ENCODE data around the gene GCK.

Gene GCK

DNA sequence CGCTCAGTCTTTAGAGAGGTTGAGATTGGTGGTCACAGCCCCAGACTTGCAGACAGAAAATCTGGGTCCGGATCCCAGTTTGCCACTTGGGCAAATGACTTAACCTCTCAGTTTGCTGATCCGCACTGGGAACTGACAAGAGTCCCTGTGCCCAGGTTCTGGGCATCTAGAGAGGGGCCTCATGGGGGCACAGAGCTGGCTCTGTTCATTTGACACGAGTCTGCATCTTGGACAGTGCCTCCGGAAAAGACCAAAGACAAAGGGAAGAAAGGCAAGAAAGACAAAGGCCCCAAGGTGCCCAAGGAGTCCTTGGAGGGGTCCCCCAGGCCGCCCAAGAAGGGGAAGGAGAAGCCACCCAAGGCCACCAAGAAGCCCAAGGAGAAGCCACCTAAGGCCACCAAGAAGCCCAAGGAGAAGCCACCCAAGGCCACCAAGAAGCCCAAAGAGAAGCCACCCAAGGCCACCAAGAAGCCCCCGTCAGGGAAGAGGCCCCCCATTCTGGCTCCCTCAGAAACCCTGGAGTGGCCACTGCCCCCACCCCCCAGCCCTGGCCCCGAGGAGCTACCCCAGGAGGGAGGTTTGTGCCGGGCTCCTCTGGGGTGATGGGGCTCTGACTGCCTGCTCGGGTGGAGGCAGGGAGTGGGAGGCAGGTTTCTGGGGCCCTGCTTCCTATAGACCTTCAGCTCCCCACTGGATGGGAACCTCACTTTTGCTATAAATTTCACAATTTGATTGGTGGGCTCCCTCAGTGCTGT is 82.8 kb downstream of the GCK start:
- TF ChIP-seq, protein P1, sequence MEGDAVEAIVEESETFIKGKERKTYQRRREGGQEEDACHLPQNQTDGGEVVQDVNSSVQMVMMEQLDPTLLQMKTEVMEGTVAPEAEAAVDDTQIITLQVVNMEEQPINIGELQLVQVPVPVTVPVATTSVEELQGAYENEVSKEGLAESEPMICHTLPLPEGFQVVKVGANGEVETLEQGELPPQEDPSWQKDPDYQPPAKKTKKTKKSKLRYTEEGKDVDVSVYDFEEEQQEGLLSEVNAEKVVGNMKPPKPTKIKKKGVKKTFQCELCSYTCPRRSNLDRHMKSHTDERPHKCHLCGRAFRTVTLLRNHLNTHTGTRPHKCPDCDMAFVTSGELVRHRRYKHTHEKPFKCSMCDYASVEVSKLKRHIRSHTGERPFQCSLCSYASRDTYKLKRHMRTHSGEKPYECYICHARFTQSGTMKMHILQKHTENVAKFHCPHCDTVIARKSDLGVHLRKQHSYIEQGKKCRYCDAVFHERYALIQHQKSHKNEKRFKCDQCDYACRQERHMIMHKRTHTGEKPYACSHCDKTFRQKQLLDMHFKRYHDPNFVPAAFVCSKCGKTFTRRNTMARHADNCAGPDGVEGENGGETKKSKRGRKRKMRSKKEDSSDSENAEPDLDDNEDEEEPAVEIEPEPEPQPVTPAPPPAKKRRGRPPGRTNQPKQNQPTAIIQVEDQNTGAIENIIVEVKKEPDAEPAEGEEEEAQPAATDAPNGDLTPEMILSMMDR (IDR thresholded peaks at IDR 0.05; ENCODE audit: borderline replicate concordance, control extremely low read depth, extremely low read depth, insufficient read depth, missing control alignments) = no peak
- DNase-seq (ENCODE audit: low spot score) = no peak
- in situ Hi-C loops (cut with MboI; ENCODE audit: low sequenced_read_pairs, unreplicated experiment) = no loop called here

DNA sequence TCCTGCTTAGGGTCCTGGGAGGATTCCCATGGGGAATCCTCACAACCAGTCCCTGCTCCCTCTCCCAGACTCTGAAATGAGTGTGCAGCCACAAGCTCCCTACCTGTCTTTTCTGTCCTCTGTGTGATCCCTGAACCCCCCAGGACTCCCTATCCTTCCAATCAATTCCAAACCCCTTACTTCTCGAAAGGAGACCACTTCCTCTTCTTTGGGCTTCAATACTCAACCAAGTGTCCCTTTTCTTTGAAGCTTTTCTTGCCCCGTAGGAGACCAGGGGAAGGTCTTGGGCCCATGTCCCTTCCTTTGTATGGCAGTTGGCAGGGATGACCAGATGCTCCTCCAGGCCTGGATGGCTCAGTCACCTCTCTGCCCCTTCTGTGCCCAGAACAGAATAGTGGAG is 83.4 kb downstream of the GCK start:
- TF ChIP-seq, protein P1 (IDR thresholded peaks at IDR 0.05; ENCODE audit: borderline replicate concordance, control extremely low read depth, extremely low read depth, insufficient read depth, missing control alignments) = no peak
- no peak for DNase-seq (ENCODE audit: low spot score)
- in situ Hi-C loops (cut with MboI; ENCODE audit: low sequenced_read_pairs, unreplicated experiment) = no loop called here

DNA sequence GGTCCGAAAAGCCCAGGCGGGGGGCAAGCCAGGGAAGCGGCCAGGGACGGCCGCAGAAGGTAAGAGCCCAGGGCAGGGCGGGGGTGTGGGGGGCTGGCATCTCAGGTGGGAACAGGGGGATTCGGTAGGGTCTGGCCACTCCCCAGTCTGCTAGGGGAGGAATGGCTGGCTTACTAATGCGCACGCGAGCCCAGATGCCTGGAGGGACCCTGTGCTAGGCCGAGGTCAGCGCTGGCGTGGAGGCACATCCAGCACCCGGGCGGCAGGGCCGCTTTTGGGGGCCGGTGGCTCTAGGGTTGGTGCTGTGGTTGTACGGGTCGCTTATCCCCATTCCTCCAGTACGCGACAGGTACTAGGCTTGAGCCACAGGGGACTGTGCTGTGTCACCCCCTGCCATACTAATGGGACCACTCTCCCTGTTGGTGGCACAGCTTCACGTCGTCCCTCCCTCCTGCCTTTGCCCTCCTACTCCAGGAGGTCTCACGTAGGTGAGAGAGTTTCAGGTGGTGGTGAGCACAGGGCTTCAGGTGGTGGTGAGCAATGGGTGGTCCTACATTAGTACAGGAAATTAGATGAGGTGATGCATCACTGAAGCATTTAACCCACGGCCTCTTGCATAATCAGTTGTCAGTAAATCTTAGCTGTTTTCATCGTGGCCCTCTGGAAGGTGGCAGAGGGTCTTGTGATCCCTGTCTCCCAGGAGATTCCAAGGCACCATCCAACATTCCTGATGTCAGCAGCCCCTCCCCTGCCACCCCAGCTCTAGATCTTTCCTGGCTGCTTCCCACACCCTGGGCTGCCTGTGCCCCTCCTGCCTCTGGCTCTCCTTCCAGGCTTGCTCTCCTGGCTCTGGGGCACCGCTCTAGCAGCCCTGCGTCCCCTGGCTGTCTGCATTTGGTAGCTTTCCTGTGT is 84.1 kb downstream of the GCK start:
- TF ChIP-seq, protein P1 (IDR thresholded peaks at IDR 0.05; ENCODE audit: borderline replicate concordance, control extremely low read depth, extremely low read depth, insufficient read depth, missing control alignments) = no peak
- peak; percentile 43 for DNase-seq (ENCODE audit: low spot score)
- in situ Hi-C loops (cut with MboI; ENCODE audit: low sequenced_read_pairs, unreplicated experiment) = no loop called here

DNA sequence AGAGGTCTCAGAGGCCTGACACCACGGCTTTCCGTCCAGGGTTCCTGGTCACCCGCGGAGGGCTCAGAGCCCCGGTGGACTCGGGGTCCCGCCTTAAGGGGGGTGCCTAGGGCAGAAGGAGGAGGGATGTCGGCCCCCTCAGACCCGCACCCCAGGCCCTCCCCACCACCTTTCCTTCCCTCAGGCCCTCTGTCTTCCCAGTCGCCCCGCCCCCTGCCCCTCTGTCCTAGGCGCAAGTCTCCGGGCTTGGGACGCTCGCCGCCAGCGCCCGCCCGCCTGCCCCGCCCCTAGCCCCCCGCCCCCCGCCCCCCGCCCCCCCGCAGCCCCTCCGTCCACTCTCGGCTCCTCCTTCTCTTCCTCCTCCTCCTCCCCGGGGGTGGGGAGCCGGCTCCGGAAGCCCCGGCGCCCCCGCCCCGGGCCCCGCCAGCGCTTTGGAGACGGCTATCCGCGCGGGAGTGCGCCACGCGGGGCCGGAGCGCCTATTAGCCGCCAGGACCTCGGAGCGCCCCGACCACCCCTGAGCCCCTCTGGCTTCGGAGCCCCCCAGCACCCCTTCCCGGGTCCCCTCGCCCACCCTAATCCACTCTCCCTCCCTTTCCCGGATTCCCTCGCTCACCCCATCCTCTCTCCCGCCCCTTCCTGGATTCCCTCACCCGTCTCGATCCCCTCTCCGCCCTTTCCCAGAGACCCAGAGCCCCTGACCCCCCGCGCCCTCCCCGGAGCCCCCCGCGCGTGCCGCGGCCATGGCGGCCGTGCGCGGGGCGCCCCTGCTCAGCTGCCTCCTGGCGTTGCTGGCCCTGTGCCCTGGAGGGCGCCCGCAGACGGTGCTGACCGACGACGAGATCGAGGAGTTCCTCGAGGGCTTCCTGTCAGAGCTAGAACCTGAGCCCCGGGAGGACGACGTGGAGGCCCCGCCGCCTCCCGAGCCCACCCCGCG is 85.0 kb downstream of the GCK start, which contains the start of gene AEBP1:
Gene AEBP1, plus strand, starts transcription at position 423 of the 937 bp plus-strand sequence. Its CDS starts 321 bp downstream, at position 744.
- peak; percentile 70 for DNase-seq (ENCODE audit: low spot score)
- TF ChIP-seq, protein P1 (IDR thresholded peaks at IDR 0.05; ENCODE audit: borderline replicate concordance, control extremely low read depth, extremely low read depth, insufficient read depth, missing control alignments) = peak; percentile 5
- in situ Hi-C loops (cut with MboI; ENCODE audit: low sequenced_read_pairs, unreplicated experiment) = no loop called here

DNA sequence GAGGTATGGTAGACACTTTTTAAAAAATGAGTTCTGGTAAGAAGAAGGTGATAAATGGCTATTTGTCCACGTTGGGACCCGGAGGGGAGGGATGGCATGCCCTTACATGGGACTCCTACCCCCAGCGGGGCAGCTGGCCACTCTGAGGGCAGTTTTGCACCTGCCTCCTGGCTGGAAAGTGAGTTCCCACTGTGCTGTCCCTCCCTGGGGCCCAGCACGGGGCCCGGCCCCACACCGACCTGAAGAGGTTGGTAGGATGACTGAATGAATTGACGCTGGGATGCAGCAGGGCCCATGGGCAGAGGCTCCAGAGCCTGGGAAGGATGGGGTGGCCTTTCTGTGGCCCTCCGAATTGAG is 85.7 kb downstream of the GCK start:
- TF ChIP-seq, protein P1 (IDR thresholded peaks at IDR 0.05; ENCODE audit: borderline replicate concordance, control extremely low read depth, extremely low read depth, insufficient read depth, missing control alignments) = no peak
- in situ Hi-C loops (cut with MboI; ENCODE audit: low sequenced_read_pairs, unreplicated experiment) = no loop called here
- no peak for DNase-seq (ENCODE audit: low spot score)

Measured in GM13976 (cell line).